OCI-LY3 (cell line): ENCODE results near the gene SCAF8.

Source experiments
- H2AFZ ChIP-seq: fragments of 200-600, 300-600 bp; shearing (Covaris generic); 2 replicates; pipeline ENCODE4 v1.6.0; 2014; ENCODE audit warnings: antibody characterized with exemption, low read depth, low read length
- H3K27ac ChIP-seq: fragments of 200-600, 300-600 bp; sonication (generic); 2 replicates; pipeline ENCODE4 v1.5.1; 2014; ENCODE audit warnings: mild to moderate bottlenecking, low read length, moderate library complexity, mixed read lengths
- H3K27me3 ChIP-seq: fragments of 200-600, 300-600 bp; sonication (generic); 2 replicates; pipeline ENCODE4 v1.6.1; 2014; ENCODE audit warnings: low read depth, low read length, mixed read lengths
- H3K36me3 ChIP-seq: fragments of 200-600, 300-600 bp; sonication (generic); replicated peaks from 2 replicates; pipeline ENCODE3; 2014; ENCODE audit warnings: low read depth, low read length, mixed read lengths
- H3K4me1 ChIP-seq: fragments of 300-600, 200-600 bp; sonication (generic); 2 replicates; pipeline ENCODE4 v1.6.1; 2014; ENCODE audit warnings: low read length, mixed read lengths
- H3K4me2 ChIP-seq: fragments of 200-600, 300-600 bp; sonication (generic); 2 replicates; pipeline ENCODE4 v1.6.1; 2014; ENCODE audit warnings: low read length, mixed read lengths
- H3K4me3 ChIP-seq: fragments of 300-600, 200-600 bp; sonication (generic); 2 replicates; pipeline ENCODE4 v1.5.1; 2014; ENCODE audit warnings: antibody characterized with exemption, mild to moderate bottlenecking, low read length, moderate library complexity
- H3K79me2 ChIP-seq: fragments of 300-600, 200-600 bp; shearing (Covaris generic); 2 replicates; pipeline ENCODE4 v1.6.1; 2014; ENCODE audit warnings: mild to moderate bottlenecking, low read length, mixed read lengths
- H3K9ac ChIP-seq: fragments of 300-600, 200-600 bp; shearing (Covaris generic); 2 replicates; pipeline ENCODE4 v1.6.0; 2014; ENCODE audit warnings: mild to moderate bottlenecking, low read length, moderate library complexity
- H3K9me3 ChIP-seq: fragments of 200-600, 300-600 bp; shearing (Covaris generic); 2 replicates; pipeline ENCODE4 v1.6.1; 2014; ENCODE audit warnings: low read length, mixed read lengths; ENCODE audit not compliant: insufficient read depth
- H4K20me1 ChIP-seq: fragments of 200-600, 300-600 bp; sonication (generic); 2 replicates; pipeline ENCODE4 v1.6.1; 2016; ENCODE audit warnings: low read length, mixed read lengths; ENCODE audit not compliant: insufficient read depth
- EZH2phosphoT487 ChIP-seq: fragments of 200-600 bp; shearing (Covaris generic); IDR thresholded peaks from 2 replicates; pipeline ENCODE4 v1.6.1; 2018; ENCODE audit warnings: antibody characterized with exemption, mixed run types, low read depth
- TF ChIP-seq, protein P1 (sequence below): fragments of 200-600, 300-600 bp; sonication (generic); IDR thresholded peaks from 2 replicates; pipeline ENCODE4 v1.5.1; 2014; ENCODE audit warnings: antibody characterized with exemption, low read length, low read depth

SCAF8 gene

DNA sequence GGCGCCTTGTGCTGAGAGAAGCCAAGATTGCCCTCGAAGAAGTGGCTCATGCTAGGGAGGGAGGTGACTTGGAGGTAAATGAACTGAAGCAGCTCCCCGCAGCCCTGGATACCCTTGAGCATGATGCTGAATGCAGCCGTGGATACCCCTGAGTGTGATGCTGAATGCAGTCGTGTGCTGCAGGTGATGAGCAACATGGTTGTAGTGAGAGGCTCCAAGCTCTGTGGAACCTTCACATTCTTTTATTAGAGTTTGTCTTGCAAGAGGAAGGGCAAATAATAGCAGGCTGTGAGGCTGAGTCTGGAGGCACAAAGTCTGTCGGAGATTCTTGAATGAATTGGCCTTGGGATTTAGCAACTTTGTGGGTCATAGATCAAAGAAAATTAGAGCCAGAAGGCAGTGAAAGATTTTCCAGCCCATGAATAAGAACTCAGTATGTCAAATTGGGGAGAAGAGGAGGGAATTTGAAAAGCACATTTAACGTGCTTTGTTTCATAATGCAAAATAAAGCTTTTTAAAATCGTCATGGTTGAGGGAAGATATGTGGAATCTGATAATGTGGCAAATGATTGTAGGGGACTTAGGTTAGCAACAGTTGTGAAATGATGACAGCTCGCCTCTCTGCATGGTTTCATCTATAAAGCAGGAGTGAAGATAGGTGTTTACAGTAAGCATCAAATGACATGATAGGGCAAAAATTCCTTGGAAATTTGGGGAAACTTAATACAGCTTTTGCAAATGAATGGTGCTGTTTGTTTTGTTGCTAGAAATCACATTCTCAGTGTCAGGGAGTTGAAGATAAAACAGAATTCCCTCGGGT is 141.8 kb downstream of the SCAF8 start:
- no peaks in the 10 kb centered on the region for H4K20me1 ChIP-seq
- H3K27ac ChIP-seq: no peak overlapping the region
- TF ChIP-seq, protein P1, sequence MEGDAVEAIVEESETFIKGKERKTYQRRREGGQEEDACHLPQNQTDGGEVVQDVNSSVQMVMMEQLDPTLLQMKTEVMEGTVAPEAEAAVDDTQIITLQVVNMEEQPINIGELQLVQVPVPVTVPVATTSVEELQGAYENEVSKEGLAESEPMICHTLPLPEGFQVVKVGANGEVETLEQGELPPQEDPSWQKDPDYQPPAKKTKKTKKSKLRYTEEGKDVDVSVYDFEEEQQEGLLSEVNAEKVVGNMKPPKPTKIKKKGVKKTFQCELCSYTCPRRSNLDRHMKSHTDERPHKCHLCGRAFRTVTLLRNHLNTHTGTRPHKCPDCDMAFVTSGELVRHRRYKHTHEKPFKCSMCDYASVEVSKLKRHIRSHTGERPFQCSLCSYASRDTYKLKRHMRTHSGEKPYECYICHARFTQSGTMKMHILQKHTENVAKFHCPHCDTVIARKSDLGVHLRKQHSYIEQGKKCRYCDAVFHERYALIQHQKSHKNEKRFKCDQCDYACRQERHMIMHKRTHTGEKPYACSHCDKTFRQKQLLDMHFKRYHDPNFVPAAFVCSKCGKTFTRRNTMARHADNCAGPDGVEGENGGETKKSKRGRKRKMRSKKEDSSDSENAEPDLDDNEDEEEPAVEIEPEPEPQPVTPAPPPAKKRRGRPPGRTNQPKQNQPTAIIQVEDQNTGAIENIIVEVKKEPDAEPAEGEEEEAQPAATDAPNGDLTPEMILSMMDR: no peak
- TF ChIP-seq EZH2phosphoT487: no peak
- H3K36me3 ChIP-seq: no peaks in the 10 kb centered on the region
- no peaks in the 10 kb centered on the region for H3K9me3 ChIP-seq
- H2AFZ ChIP-seq: no peak overlapping the region
- no peak overlapping the region for H3K9ac ChIP-seq
- no peaks in the 10 kb centered on the region for H3K4me1 ChIP-seq
- no peaks in the 10 kb centered on the region for H3K79me2 ChIP-seq
- H3K4me2 ChIP-seq: no peak overlapping the region
- no peak overlapping the region for H3K4me3 ChIP-seq
- H3K27me3 ChIP-seq: no peaks in the 10 kb centered on the region

GRCh38 chr6:154876486-154877280 is 143.5 kb downstream of the SCAF8 start:
- Histone ChIP-seq H3K9ac (no peak overlapping the region), H3K9me3 (no peaks in the 10 kb centered on the region), H2AFZ (no peak overlapping the region), H3K27me3 (no peaks in the 10 kb centered on the region), H3K36me3 (no peaks in the 10 kb centered on the region), H3K79me2 (no peaks in the 10 kb centered on the region), H3K4me3 (no peak overlapping the region), H4K20me1 (no peaks in the 10 kb centered on the region), H3K27ac (no peak overlapping the region), H3K4me2 (no peak overlapping the region), H3K4me1 (no peaks in the 10 kb centered on the region)
- TF ChIP-seq EZH2phosphoT487: no peak
- TF ChIP-seq, protein P1: no peak

GRCh38 chr6:154878871-154879491 is 145.8 kb downstream of the SCAF8 start:
- no peaks in the 10 kb centered on the region for H3K79me2 ChIP-seq
- H3K4me1 ChIP-seq: no peaks in the 10 kb centered on the region
- no peaks in the 10 kb centered on the region for H3K36me3 ChIP-seq
- H3K4me3 ChIP-seq: no peak overlapping the region
- H2AFZ ChIP-seq: no peak overlapping the region
- no peak overlapping the region for H3K9ac ChIP-seq
- no peaks in the 10 kb centered on the region for H4K20me1 ChIP-seq
- H3K27me3 ChIP-seq: no peaks in the 10 kb centered on the region
- no peak overlapping the region for H3K27ac ChIP-seq
- H3K4me2 ChIP-seq: no peak overlapping the region
- no peaks in the 10 kb centered on the region for H3K9me3 ChIP-seq
- TF ChIP-seq EZH2phosphoT487: no peak
- TF ChIP-seq, protein P1: no peak

DNA sequence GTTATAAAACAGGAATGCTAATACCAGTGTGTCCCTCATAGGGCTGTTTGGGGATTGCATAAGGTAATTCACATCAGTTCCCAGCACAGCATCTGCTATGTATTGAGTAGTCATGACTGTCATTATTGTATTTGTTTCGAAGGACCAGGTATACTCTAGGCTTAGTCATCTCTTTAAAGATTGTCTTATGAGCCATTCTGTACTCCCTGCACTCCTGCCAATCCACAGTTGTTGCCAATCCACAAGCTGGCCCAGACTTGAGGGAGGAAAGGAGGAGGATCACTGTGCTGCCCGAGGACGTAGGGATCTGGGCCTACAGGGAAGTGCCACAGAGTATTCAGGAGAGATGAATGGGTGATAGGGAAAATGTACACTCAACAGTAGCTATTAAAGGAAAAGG is 148.9 kb downstream of the SCAF8 start:
- no peaks in the 10 kb centered on the region for H3K27me3 ChIP-seq
- no peak overlapping the region for H3K9ac ChIP-seq
- no peaks in the 10 kb centered on the region for H3K4me1 ChIP-seq
- H3K9me3 ChIP-seq: no peaks in the 10 kb centered on the region
- no peaks in the 10 kb centered on the region for H3K36me3 ChIP-seq
- no peaks in the 10 kb centered on the region for H3K79me2 ChIP-seq
- no peak for TF ChIP-seq EZH2phosphoT487
- TF ChIP-seq, protein P1: no peak
- H4K20me1 ChIP-seq: no peaks in the 10 kb centered on the region
- H3K4me2 ChIP-seq: no peak overlapping the region
- H3K4me3 ChIP-seq: no peak overlapping the region
- no peak overlapping the region for H3K27ac ChIP-seq
- no peak overlapping the region for H2AFZ ChIP-seq
